ENCODE measurements around the gene CCNI2.

DNA sequence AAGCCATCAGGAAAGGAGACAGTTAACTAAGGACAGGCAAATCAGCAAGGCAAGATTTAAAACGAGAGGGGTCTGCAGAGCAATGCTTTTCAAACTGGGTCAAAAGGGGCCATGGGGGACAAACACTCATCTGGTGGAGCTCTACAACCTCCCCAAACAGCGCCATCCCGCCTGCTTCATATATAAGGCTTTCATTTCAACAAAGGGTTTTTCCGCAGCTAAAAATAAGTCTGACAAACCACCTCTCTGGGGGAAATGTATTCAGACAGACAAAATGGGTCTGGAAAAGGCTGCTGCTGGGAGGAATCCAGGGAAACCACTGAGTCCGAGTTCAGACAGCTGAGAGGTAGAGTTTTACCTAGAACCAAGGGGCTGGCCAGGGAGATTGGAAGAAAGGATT, 38.1 kb downstream of the CCNI2 start:
- no peak for TF ChIP-seq CTCF (IDR thresholded peaks at IDR 0.05)
- TF ChIP-seq POLR2A (IDR thresholded peaks at IDR 0.05) = no peak

Data from uterus (tissue), 2 donors.